IPS DF 4.7 (cell line): Measurements from ENCODE around the gene NSDHL.
"Not testable (repeated sequence)": the region's sequence is repeated elsewhere in the genome, so short reads cannot be mapped to it uniquely, and the experiment has no call there.

Experiments
- DNase-seq: peaks from one replicate; pipeline ENCODE4 v3.0.0-alpha.2; 2013; ENCODE audit warnings: low spot score; ENCODE audit errors: extremely low read depth

The NSDHL gene

DNA sequence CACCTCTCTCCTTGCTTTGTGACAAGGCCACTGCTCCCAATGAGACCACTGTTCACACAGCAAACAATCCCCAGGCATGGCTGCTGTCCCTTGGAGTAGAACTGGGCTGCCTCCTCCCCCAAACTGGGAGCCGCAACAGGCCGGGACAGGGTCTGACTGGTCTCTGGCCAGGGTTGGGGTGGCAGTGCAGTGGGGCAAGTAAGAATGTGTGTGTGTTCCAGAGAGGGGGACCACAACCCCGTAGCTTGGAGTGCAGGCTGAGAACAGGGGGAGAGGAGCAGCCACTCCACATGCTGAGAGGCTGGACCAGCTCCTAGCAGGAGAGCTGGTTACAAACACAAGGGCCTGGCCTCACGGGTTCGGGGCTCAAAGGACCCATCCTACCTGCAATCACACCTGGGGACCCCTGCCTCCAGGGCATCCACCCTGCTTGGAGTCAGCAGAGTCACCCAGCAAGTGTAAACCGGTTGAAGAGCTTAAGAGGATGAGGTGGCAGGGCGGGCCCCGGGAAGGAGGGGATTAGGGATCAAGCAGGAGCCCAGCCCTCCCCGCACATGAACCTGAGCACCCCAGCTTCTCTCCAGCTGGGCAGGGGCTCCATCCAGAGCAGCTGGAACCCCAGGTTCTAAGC, 63.2 kb downstream of the NSDHL start:
- DNase-seq = no peak

- DNase-seq = no peak
Observed at GRCh38 chrX:152895121-152895520, 64.3 kb downstream of the NSDHL start.

DNA sequence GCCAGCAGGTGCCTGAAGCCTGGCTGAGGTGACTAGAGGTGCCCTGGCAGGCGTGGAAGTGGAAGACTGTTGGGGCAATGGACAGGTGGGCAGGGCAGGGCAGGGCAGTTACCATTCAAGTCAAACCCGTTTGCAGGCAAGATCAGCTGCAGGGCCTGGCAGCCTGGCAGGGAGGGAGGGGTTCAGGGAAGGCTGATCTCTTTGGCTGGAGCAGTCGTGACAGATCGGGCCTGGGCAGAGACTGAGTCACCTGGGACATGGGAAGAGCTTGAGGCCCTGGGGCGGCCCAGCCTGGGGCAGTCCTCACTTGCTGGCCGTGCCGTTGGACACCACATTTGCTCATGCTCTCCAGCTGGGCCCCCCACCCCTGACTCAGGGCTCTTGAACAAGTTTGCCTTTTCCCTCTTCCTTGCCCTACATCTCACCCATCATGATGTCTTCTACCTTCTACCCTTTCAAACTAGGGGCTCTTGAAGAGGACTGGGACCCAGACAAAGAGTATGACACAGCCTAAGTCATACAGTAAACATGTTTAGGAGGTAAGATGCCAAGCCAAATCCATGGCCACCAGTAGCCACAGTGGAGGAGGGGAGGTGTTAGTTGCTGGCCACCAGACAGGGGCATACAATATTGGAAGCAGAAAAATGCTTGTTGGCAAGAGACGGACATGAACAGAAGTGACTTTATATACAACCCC, 65.0 kb downstream of the NSDHL start:
- DNase-seq = no peak

DNA sequence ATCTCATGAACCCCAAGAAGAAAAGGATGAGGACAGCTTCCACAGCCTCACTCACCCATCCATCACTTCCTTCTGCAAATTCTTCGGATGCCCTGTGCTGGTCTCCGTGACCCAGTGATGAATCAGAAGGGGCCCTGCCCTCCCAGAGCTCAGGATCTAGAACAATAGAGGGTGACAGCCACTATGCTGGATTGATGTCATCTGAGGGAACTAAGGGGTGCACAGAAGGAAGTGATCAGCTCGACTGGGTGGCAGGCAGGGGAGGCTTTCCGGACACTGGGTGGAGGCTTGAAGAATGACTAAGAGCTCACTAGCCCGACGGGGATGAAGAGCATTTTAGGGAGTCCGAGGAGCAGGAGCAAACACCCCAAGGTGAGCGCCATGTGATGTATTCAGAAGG, 65.6 kb downstream of the NSDHL start:
- no peak for DNase-seq

GRCh38 chrX:152897222-152898131, 66.6 kb downstream of the NSDHL start, which contains the start of gene ZNF185:
Gene ZNF185 (plus strand): TSS chrX:152898067. CDS start chrX:152914490, 16,423 bp downstream.
- no peak for DNase-seq

- DNase-seq = no peak
Observed at GRCh38 chrX:152898442-152898841, 67.6 kb downstream of the NSDHL start.

DNA sequence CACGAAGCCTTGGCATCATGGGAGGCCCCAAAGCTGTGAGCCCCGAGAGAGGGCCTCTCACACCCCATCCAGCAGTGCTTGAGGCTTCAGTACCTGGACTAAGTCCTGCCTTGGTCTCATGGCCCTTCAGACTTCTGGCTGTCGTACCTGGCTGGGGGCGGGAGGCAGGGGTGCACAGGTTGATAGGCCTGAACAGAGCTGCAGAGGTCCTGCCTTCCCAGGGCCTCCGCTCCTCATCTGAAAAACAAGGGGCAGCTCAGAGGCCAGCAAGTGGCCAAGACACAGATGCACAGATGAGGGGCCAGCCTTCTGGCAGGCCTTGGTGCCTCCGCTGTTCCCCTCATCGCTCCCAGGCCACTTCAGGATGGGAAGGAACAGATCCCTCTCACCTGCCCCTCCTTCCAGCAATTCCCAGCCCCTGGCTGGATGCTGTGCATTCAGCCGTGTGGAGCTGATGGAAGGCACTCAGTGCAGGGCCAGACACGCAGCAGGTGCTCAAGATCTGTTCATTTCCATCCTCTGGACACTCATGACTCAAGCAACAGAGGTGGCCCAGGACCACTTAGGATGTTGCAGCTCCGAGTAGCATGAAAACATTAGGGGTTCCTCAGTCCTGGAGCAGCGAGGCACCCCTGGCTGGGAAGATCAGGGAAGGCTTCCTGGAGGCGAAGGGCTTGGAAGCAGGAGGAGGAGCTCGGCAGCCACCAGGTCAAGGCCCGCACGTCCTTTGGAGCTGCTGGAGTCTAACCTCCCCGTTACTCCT, 68.4 kb downstream of the NSDHL start:
- no peak for DNase-seq

DNA sequence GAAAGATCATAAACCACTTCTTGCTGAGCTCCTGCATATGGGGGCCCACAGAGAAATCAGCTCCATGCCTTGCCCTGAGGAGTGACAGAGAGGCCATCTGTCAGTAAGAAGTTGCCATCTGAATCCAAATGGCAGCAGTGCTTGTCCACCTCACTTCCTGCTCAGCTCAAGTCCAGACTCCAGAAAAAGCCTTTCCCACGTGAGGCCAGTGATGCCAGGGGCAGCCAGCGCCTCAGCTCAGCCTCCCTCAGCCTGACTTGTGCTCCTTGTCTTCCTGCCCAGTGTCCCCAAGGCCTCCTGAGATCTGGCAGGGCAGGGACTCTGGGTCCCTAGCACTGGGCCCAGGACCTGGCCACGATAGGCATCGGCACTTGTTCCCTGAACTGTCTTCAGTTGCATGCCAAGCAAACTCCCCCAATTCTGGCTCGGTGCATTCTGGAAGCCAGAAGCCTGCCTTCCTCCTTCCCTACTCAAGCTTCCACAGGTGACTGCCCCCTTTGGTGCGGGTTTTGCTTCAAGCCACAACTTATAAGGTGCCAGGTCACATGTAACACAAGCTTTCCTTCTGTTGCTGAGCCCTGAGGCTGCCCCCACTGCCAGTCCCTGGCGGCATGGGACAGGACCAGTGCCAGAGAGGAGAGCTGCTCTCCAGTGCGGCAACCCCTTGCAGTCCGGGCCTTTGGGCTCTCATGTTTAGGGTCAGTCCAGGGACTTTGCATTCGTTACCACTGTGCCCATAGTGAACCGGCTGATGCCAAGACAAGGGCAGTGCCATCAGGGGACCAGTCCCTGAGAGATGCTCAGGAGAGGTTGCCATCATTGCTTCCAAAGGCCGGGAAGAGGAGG, 69.2 kb downstream of the NSDHL start:
- no peak for DNase-seq

GRCh38 chrX:152900937-152901445, 70.1 kb downstream of the NSDHL start:
- no peak for DNase-seq

GRCh38 chrX:152901816-152902501, 71.1 kb downstream of the NSDHL start:
- DNase-seq = no peak

DNA sequence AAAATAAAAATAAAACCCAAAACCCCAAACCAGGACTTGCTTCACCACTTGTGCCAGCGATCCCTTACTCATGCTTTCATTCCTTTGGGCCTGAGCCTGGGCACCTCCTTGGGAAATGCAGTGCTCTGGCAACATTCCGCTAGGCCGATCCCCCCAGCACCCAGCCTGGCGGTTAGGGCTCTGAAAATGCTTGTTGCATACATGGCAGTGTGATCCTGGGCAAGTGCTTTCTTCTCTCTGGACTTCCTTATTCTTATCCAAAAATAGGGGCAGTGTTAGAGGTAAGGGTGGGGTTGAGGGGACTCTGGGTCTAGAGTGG, 71.6 kb downstream of the NSDHL start:
- no peak for DNase-seq

DNA sequence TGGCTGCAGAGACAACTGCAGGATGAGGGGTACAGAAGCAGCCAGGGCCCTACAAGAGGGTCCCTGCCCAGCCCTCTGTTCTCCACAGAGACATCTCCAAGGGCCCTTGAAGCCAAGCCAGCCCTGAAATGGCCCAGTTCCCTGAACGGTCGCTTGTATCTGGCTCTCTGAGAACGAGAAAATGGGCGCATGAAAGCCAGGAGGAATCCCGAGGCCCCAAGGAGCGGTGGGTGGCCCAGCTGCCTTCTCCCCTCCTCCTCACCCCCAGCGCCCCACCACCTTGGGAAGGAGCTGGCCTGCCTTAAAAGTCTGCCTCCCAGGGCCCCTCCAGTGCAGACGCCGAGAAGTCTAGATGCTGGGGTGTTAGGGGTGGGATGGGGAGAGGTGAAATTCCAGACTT, 72.7 kb downstream of the NSDHL start:
- DNase-seq = no peak

- DNase-seq = no peak
Observed at GRCh38 chrX:152904151-152905080, 73.6 kb downstream of the NSDHL start.

DNA sequence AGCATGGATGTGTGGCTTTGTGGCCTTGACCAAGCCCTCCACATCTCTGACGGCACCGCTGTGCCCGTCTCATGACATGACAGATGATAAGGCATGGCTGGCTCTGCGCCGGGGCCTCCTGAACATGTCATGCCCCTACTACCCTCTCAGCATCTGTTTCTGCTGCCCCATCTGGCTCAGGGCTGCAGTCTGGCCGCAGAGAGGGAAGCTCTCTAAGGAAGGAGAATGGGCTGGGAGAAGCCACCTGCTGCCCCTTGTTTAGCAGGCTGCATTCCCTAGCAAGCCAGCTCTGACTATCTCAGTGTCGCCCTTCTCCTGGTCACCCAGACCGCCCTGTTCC, 74.2 kb downstream of the NSDHL start:
- DNase-seq = no peak

DNA sequence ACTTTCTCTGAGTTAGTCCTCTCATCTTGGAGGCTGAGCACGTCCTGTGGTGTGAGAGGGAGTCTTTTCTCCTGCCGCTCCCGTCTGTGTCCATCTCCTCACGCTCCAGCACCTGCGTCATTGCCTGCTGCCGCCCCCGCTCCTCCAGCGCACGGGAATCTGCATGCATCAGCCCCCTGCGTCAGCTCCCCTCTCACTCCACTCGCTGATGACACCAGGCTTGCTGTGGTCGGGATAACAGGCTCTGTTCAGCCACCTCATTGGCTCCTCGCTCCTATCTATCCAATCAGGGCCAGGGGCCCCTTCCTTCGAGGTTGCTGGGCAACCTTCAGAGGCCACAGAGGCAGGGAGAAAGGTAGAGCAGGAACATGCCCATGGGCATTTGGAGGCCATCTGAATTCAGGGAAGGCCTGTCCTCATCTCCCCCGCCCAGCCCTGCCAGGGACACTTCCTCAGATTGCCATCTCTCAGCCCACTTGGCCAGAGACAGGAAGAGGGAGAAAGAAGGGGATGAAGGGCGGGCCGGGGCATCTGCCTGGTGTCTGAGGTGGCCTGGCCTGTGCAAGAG, 76.3 kb downstream of the NSDHL start:
- DNase-seq = no peak

- no peak for DNase-seq
Observed at GRCh38 chrX:152908486-152908885, 77.6 kb downstream of the NSDHL start.

- DNase-seq = not testable (repeated sequence)
Observed at GRCh38 chrX:152910018-152910417, 79.2 kb downstream of the NSDHL start.

DNA sequence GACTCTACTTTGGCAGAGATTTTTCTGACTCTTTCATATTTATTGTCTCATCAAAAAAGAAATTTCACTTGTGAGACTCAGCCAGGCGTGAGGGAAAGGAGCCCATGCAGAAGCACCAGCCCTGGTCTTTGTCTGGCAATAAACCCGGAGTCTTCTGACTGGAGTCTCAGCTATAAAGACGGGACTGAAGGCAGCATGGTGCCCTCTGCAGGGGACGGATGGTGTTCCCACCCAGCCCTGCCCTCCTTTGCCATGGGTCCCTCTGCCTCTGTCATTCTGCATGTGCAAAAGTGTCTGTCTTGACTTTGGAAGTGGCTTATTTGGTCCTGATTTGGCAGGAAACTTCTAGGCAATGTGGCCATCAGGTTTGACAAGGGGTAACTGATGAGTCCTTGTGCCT, 81.2 kb downstream of the NSDHL start:
- no peak for DNase-seq

DNA sequence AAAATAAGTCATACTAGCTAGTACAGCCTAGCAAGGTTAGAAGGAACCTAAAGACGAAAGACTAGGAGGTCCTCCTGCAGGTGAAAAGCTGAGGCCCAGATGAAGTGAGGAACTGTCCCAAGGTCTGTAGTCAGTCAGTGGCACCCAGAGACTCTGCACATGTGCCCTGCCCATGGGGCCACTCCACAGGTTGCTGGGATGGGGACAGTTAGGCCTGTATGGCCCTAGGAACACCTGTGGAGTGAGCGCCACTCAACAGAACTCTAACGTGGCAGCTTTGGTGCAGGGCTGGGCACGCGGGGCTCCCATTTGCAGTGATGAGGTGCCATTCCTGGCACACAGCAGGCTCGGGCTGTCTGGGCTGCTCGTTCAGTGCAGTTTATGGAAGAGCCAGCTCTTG, 81.8 kb downstream of the NSDHL start:
- DNase-seq = no peak
